ENCODE results near the gene ENAH. TPM values are rescaled to one million over a fixed set of nuclear protein-coding genes. Genes with fewer than 3 reads are reported as not detected.

ENAH gene
- total RNA-seq, 1 donor from 2014 or later = 50.0 TPM

GRCh38 chr1:225485991-225486530 is 166.9 kb downstream of the ENAH start:
- Histone ChIP-seq H3K27me3 (ENCODE audit: control insufficient read depth, insufficient read depth, low read length) (peaks cover 2% of the 10 kb centered on the region), H3K36me3 (ENCODE audit: control insufficient read depth, insufficient read depth, low read length) (no peaks in the 10 kb centered on the region), H3K4me3 (ENCODE audit: low read depth, low read length) (no peak overlapping the region)
- TF ChIP-seq, protein P1, sequence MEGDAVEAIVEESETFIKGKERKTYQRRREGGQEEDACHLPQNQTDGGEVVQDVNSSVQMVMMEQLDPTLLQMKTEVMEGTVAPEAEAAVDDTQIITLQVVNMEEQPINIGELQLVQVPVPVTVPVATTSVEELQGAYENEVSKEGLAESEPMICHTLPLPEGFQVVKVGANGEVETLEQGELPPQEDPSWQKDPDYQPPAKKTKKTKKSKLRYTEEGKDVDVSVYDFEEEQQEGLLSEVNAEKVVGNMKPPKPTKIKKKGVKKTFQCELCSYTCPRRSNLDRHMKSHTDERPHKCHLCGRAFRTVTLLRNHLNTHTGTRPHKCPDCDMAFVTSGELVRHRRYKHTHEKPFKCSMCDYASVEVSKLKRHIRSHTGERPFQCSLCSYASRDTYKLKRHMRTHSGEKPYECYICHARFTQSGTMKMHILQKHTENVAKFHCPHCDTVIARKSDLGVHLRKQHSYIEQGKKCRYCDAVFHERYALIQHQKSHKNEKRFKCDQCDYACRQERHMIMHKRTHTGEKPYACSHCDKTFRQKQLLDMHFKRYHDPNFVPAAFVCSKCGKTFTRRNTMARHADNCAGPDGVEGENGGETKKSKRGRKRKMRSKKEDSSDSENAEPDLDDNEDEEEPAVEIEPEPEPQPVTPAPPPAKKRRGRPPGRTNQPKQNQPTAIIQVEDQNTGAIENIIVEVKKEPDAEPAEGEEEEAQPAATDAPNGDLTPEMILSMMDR (IDR thresholded peaks at IDR 0.05; ENCODE audit: insufficient read depth, low read length, severe bottlenecking) = no peak
- no peak for DNase-seq (ENCODE audit: low read depth)
- no peak for FAIRE-seq

GRCh38 chr1:225485226-225485625 is 167.7 kb downstream of the ENAH start:
- H3K27me3 ChIP-seq (ENCODE audit: control insufficient read depth, insufficient read depth, low read length) = peaks cover 2% of the 10 kb centered on the region
- no peaks in the 10 kb centered on the region for H3K36me3 ChIP-seq (ENCODE audit: control insufficient read depth, insufficient read depth, low read length)
- H3K4me3 ChIP-seq (ENCODE audit: low read depth, low read length) = no peak overlapping the region
- DNase-seq (ENCODE audit: low read depth) (no peak), FAIRE-seq (no peak)
- TF ChIP-seq, protein P1 (IDR thresholded peaks at IDR 0.05; ENCODE audit: insufficient read depth, low read length, severe bottlenecking) = no peak

DNA sequence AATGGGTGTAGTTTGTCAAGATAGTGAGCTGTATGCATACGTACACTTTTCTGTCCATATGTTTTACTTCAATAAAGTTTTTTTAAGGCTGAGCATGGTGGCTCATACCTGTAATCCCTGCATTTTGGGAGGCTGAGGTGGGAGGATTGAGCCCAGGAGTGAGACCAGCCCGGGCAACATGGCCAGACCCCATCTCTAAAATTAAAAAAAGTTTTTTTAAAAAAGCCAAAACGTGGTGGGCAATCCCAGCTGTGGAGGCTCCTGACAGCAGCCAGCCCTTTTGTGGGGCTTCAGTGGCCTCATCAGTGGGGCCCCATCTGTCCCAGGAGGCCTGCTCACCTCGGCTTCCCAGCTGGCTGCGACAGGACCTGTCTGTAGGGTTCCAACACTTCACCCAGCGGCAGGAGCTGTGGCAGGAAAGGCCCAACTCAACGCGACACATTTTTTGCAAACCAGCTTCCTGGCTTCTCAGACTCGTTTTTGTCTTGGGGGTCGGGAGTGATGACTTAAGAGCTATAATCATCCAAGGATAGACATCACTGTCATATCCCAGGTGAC is 168.2 kb downstream of the ENAH start:
- DNase-seq (ENCODE audit: low read depth) (no peak), FAIRE-seq (no peak)
- Histone ChIP-seq H3K27me3 (ENCODE audit: control insufficient read depth, insufficient read depth, low read length) (peaks cover 2% of the 10 kb centered on the region), H3K36me3 (ENCODE audit: control insufficient read depth, insufficient read depth, low read length) (no peaks in the 10 kb centered on the region), H3K4me3 (ENCODE audit: low read depth, low read length) (no peak overlapping the region)
- TF ChIP-seq, protein P1 (IDR thresholded peaks at IDR 0.05; ENCODE audit: insufficient read depth, low read length, severe bottlenecking) = no peak

GRCh38 chr1:225483818-225484656 is 168.9 kb downstream of the ENAH start:
- FAIRE-seq (no peak), DNase-seq (ENCODE audit: low read depth) (no peak)
- H3K4me3 ChIP-seq (ENCODE audit: low read depth, low read length) = no peak overlapping the region
- H3K27me3 ChIP-seq (ENCODE audit: control insufficient read depth, insufficient read depth, low read length) = peaks cover 2% of the 10 kb centered on the region
- no peaks in the 10 kb centered on the region for H3K36me3 ChIP-seq (ENCODE audit: control insufficient read depth, insufficient read depth, low read length)
- TF ChIP-seq, protein P1 (IDR thresholded peaks at IDR 0.05; ENCODE audit: insufficient read depth, low read length, severe bottlenecking) = no peak

- Histone ChIP-seq H3K27me3 (ENCODE audit: control insufficient read depth, insufficient read depth, low read length) (peaks cover 2% of the 10 kb centered on the region), H3K36me3 (ENCODE audit: control insufficient read depth, insufficient read depth, low read length) (no peaks in the 10 kb centered on the region), H3K4me3 (ENCODE audit: low read depth, low read length) (no peak overlapping the region)
- no peak for FAIRE-seq
- no peak for DNase-seq (ENCODE audit: low read depth)
- TF ChIP-seq, protein P1 (IDR thresholded peaks at IDR 0.05; ENCODE audit: insufficient read depth, low read length, severe bottlenecking) = no peak
Observed at GRCh38 chr1:225482421-225482950, 170.4 kb downstream of the ENAH start.

All from bronchial epithelial cell (primary cell).